ENCODE data around the gene SCLY.

SCLY gene

DNA sequence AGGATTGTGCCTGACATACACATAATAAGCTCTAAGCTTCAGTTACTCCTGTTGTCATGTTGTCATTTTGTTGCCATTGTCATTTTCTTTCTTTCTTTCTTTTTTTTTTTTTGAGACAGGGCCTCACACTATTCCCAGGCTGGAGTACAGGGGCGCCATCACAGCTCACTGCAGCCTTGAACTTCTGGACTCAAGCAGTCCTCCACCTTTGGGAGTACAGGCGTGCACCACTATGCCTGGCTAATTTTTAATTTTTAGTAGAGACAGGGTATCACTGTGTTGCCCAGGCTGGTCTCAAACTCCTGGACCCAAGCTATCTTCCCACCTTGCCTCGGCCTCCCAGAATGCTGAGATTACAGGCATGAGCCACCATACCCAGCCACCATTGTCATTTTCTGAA, 30.9 kb upstream of the SCLY start:
- TF ChIP-seq GATA3 (IDR thresholded peaks at IDR 0.05; ENCODE audit: low read depth, low read length), result no peak
- no peak for TF ChIP-seq GATA2 (IDR thresholded peaks at IDR 0.05; ENCODE audit: low read depth, low read length)

- TF ChIP-seq GATA3 (IDR thresholded peaks at IDR 0.05; ENCODE audit: low read depth, low read length) (no peak), GATA2 (IDR thresholded peaks at IDR 0.05; ENCODE audit: low read depth, low read length) (no peak)
These were observed 30.2 kb upstream of the SCLY start for GRCh38 chr2:238030422-238031155.

DNA sequence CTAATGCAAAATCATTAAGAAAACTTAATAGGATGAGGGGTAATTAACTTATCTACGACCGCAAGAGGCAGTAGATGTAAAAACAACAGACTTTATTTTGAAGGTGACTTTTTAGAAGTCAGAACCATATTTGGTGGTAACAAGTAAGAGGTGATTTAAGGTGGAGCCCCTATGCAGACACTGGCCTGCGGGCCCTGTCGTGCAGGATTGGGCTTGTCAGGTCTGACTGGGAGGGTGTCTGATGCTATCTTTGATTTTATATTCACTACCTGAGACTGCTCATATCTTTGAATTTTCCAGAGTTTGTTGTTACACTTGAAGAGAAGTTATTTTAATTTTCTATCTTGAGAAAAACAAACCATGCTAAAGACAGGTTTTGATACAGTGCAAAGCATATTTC, 29.1 kb upstream of the SCLY start:
- TF ChIP-seq GATA2 (IDR thresholded peaks at IDR 0.05; ENCODE audit: low read depth, low read length), result no peak
- TF ChIP-seq GATA3 (IDR thresholded peaks at IDR 0.05; ENCODE audit: low read depth, low read length), result no peak

GRCh38 chr2:238032755-238033337, 28.0 kb upstream of the SCLY start:
- TF ChIP-seq GATA2 (IDR thresholded peaks at IDR 0.05; ENCODE audit: low read depth, low read length), result no peak
- no peak for TF ChIP-seq GATA3 (IDR thresholded peaks at IDR 0.05; ENCODE audit: low read depth, low read length)

DNA sequence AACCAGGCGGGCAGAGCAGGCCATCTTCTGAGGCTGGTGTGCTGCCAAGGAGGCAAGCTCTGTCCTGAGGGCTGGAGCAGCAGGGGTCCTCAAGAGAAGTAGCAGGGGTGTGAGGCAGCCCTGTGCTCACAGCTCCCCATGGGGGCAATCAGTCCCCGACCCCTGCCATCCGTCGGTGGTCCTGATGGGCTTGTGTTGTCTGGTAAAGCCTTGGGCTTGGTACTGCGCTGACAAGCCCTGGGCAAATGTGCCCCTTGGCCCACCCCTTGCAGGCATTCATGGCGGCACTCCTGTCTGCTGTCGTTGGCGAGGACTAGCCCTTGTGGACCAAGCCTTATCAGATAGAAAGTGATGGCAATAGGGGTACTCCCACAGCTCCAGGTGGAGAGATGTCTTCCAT, 22.6 kb upstream of the SCLY start:
- TF ChIP-seq GATA2 (IDR thresholded peaks at IDR 0.05; ENCODE audit: low read depth, low read length), result no peak
- no peak for TF ChIP-seq GATA3 (IDR thresholded peaks at IDR 0.05; ENCODE audit: low read depth, low read length)

GRCh38 chr2:238039151-238039550, 21.6 kb upstream of the SCLY start:
- no peak for TF ChIP-seq GATA2 (IDR thresholded peaks at IDR 0.05; ENCODE audit: low read depth, low read length)
- TF ChIP-seq GATA3 (IDR thresholded peaks at IDR 0.05; ENCODE audit: low read depth, low read length), result no peak

DNA sequence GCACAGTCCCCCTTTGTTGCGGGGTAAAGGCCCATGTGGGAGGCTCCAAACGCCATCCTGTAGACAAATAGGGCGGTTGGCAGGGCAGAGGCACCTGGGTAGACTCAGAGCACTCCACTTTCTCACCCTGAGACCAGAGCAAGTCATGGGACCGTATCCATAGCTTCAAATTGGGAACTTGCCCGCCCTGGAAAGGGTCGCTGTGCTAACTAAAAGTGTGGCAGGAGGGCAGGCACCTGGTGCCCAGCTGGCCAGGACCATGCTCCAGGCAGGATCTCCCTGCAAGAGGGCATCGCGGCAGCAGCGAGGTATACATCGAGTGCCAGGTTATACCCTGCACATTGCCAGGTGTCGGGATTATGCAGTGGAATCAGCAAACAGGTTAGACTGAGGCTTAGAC, 20.8 kb upstream of the SCLY start:
- TF ChIP-seq GATA3 (IDR thresholded peaks at IDR 0.05; ENCODE audit: low read depth, low read length) (no peak), GATA2 (IDR thresholded peaks at IDR 0.05; ENCODE audit: low read depth, low read length) (no peak)

DNA sequence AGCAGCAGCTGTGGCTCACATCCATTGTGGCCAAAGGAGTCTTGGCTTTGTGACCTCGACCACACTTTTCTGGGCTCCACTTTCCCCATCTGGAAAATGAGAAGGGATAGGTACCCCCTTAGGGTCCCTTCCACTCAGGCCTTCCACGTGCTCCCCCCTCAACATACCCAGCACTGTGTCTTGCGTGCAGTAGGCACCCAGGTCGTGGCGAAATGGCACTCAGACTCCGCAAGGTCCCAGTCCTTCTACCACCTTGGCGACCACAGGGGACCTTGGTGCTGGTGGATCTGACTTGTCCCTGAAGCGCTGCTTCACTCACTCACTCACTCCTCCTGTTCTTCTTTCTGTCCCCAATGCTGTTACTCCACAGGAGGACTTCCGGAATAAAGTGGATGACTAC, 19.9 kb upstream of the SCLY start:
- TF ChIP-seq GATA3 (IDR thresholded peaks at IDR 0.05; ENCODE audit: low read depth, low read length), result no peak
- TF ChIP-seq GATA2 (IDR thresholded peaks at IDR 0.05; ENCODE audit: low read depth, low read length), result no peak

DNA sequence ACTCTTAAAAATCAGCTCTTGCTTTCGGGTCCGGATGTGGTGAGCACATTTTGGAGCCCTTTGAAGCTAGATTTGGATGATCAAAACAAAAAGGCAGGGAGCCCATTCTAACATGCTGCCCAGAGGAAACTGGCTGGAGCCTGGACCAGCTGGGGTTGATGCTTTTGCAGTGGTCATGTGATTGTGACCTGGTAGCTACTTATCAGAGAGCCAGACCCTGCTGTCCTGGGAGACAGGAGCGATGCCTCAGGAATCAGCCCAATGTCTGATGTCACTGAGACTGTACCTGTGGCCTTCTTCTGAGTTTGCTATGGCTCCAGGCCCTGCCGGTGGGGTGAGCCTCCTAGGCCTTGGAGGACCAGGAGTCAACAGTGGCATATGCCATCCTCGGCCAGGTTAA, 18.7 kb upstream of the SCLY start:
- TF ChIP-seq GATA2 (IDR thresholded peaks at IDR 0.05; ENCODE audit: low read depth, low read length) (no peak), GATA3 (IDR thresholded peaks at IDR 0.05; ENCODE audit: low read depth, low read length) (no peak)

GRCh38 chr2:238042849-238043584, 17.8 kb upstream of the SCLY start:
- TF ChIP-seq GATA2 (IDR thresholded peaks at IDR 0.05; ENCODE audit: low read depth, low read length) (no peak), GATA3 (IDR thresholded peaks at IDR 0.05; ENCODE audit: low read depth, low read length) (no peak)

GRCh38 chr2:238043851-238044250, 16.9 kb upstream of the SCLY start:
- TF ChIP-seq GATA3 (IDR thresholded peaks at IDR 0.05; ENCODE audit: low read depth, low read length) (no peak), GATA2 (IDR thresholded peaks at IDR 0.05; ENCODE audit: low read depth, low read length) (no peak)

GRCh38 chr2:238045575-238045974, 15.2 kb upstream of the SCLY start:
- TF ChIP-seq GATA2 (IDR thresholded peaks at IDR 0.05; ENCODE audit: low read depth, low read length) (no peak), GATA3 (IDR thresholded peaks at IDR 0.05; ENCODE audit: low read depth, low read length) (no peak)

- no peak for TF ChIP-seq GATA2 (IDR thresholded peaks at IDR 0.05; ENCODE audit: low read depth, low read length)
- no peak for TF ChIP-seq GATA3 (IDR thresholded peaks at IDR 0.05; ENCODE audit: low read depth, low read length)
These were observed 14.0 kb upstream of the SCLY start for GRCh38 chr2:238046725-238047270.

DNA sequence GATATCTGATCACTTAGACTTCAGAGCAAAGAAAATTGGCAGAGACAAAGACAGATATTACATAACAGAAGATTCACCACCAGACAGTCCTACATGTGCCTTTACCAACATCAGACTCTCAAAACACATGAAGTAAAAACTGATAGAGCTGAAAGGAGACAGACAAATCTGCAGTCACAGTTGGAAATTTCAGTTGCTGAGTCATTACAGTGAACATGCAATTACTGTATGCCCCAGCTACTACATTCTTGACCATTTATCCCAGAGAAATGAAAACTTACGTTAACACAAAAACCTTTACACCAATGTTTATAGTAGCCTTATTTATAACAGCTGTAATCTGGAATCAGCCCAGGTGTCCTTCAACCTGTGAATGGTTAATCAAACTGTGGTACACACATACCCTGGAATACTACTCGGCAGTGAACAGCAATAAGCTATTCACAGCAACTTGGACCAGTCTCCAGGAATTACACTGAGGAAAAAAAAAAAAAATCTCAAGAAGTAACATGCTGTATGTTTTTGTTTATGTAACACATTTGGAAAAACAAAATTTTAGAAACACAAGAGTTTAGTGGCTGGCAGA, 7.5 kb upstream of the SCLY start:
- no peak for TF ChIP-seq GATA2 (IDR thresholded peaks at IDR 0.05; ENCODE audit: low read depth, low read length)
- no peak for TF ChIP-seq GATA3 (IDR thresholded peaks at IDR 0.05; ENCODE audit: low read depth, low read length)

Data from SH-SY5Y (cell line).